HG02759 (cell line): ENCODE measurements around the gene SMPD4.
"Not testable (repeated sequence)": the region's sequence is repeated elsewhere in the genome, so short reads cannot be mapped to it uniquely, and the experiment has no call there.

Source experiments
- ATAC-seq: cut with Tn5 transposase; IDR thresholded peaks from one replicate; pipeline ENCODE4 v1.9.1; 2021; ENCODE audit warnings: mild to moderate bottlenecking, moderate library complexity; ENCODE audit not compliant: unreplicated experiment

The SMPD4 gene

GRCh38 chr2:130187268-130187667, 5.9 kb upstream of the SMPD4 start:
- ATAC-seq, result no peak

GRCh38 chr2:130186391-130186790, 5.0 kb upstream of the SMPD4 start:
- ATAC-seq, result no peak

GRCh38 chr2:130185896-130186295, 4.5 kb upstream of the SMPD4 start:
- no peak for ATAC-seq

- no peak for ATAC-seq
These were observed 4.0 kb upstream of the SMPD4 start for GRCh38 chr2:130185436-130185835.

- ATAC-seq, result no peak
These were observed 2.3 kb upstream of the SMPD4 start for GRCh38 chr2:130183512-130184373.

- not testable (repeated sequence) for ATAC-seq
These were observed 1.6 kb upstream of the SMPD4 start for GRCh38 chr2:130182826-130183511.

GRCh38 chr2:130181880-130182682, 679 bp upstream of the SMPD4 start, which contains the start of gene MZT2B:
Gene MZT2B (plus strand): TSS chr2:130182262. CDS start chr2:130182283, 21 bp downstream.
- ATAC-seq, result peak; percentile 84

- ATAC-seq, result not testable (repeated sequence)
These were observed 738 bp downstream of the SMPD4 start for GRCh38 chr2:130180404-130181324.

- ATAC-seq, result peak; percentile 87
These were observed 6.5 kb downstream of the SMPD4 start for GRCh38 chr2:130174866-130175265.

- ATAC-seq, result no peak
These were observed 11.5 kb downstream of the SMPD4 start for GRCh38 chr2:130169896-130170295.

- not testable (repeated sequence) for ATAC-seq
These were observed 12.2 kb downstream of the SMPD4 start for GRCh38 chr2:130169163-130169562.

GRCh38 chr2:130166611-130167010, 14.8 kb downstream of the SMPD4 start:
- not testable (repeated sequence) for ATAC-seq

- ATAC-seq, result no peak
These were observed 15.9 kb downstream of the SMPD4 start for GRCh38 chr2:130165293-130166016.

GRCh38 chr2:130162968-130163367, 18.4 kb downstream of the SMPD4 start:
- ATAC-seq, result no peak

GRCh38 chr2:130162486-130162885, 18.9 kb downstream of the SMPD4 start:
- not testable (repeated sequence) for ATAC-seq

- ATAC-seq, result not testable (repeated sequence)
These were observed 20.3 kb downstream of the SMPD4 start for GRCh38 chr2:130160838-130161705.

GRCh38 chr2:130160131-130160530, 21.3 kb downstream of the SMPD4 start:
- ATAC-seq, result no peak

- ATAC-seq, result not testable (repeated sequence)
These were observed 22.0 kb downstream of the SMPD4 start for GRCh38 chr2:130159376-130159775.
